GM19023 (cell line): ENCODE data around the gene MYO18B.

Experiments used
- ATAC-seq: cut with Tn5 transposase; IDR thresholded peaks from one replicate; pipeline ENCODE4 v1.9.1; 2021; ENCODE audit warnings: mild to moderate bottlenecking, moderate library complexity; ENCODE audit not compliant: unreplicated experiment

Gene MYO18B

DNA sequence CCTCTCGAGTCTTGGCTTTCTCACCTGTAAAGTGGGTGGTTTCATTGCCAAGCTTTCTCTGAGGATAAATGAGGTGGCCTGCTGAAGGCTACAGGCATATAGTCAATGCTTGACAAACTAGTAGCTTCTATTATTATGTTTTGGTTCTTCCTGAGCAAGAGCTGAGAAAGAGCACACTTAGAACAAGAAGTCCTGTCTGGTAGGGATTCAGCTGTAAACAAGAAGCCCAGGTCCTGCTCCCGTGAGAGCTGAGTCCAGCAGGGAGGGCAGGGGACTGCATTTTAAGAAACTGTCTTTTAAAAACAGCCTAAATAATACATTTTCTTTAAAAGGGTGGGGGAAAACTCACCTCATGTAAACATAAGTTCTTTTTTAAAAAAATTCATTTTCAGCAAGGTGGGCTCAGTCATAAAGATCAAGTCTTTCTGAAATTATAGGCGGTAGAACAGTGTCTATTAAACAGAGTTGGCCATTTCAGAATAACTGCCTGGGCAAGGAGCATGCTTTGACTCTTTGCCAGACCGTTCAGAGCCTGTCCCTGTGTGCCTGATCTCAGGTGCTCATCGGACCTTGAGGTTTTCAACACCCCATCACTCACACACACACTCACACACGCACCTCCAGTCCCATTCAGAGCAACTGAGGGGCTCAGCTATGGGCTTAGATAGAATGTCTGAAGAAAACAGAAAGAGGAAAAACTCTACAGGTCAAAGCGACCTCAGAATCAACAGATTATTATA lies 29.2 kb upstream of the MYO18B start:
- ATAC-seq: no peak

DNA sequence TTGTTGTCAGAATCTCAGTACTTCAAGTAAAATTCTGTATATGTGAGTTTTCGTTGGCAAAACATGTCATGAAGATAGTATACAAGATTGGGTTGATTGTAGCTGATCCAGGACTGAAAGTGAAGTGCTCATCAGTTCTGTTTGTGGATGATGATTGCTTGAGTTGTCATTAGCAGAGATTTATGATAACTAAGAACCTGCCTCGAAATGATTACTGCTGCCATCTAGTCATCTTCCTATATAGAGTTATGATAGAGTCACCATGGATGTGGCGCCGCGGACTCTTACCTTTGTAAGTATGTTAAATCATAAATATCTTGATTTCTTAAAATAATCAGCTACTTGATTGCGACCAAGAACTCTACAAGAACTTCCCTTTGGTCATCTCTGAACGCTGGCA lies 27.9 kb upstream of the MYO18B start:
- no peak for ATAC-seq

DNA sequence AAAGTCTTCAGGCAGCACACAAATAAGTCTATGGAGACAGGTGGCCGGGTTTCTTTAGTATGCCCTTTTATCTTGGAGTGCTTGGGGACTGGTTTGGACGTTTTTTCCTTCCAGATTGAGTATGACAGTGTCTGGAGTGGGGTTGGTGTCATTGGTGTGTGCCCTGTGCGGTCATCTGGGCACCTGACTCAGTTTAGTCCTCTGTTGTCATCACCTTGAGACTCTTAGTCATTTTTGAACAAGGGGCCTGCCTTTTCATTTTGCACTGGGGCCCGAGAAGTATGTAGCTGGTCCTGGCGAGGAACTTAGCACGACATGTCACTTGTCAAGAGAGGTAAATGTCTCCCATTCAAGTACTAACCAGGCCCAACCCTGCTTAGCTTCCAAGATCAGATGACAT lies 27.2 kb upstream of the MYO18B start:
- no peak for ATAC-seq

DNA sequence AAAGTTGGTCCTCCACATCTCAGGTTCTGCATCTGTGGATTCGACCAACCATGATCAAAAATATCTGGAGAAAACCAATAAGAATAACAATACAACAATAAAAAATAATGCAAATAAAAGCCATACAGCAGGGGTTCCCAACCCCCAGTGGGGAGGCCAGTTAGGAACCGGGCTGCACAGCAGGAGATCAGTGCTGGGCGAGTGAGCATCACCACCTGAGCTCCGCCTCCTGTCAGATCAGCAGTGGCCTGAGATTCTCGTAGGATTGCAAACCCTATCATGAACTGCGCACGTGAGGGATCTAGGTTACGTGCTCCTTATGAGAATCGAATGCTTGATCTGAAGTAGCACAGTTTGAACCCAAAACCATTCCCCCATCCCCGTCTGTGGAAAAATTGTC lies 25.4 kb upstream of the MYO18B start:
- ATAC-seq: no peak

DNA sequence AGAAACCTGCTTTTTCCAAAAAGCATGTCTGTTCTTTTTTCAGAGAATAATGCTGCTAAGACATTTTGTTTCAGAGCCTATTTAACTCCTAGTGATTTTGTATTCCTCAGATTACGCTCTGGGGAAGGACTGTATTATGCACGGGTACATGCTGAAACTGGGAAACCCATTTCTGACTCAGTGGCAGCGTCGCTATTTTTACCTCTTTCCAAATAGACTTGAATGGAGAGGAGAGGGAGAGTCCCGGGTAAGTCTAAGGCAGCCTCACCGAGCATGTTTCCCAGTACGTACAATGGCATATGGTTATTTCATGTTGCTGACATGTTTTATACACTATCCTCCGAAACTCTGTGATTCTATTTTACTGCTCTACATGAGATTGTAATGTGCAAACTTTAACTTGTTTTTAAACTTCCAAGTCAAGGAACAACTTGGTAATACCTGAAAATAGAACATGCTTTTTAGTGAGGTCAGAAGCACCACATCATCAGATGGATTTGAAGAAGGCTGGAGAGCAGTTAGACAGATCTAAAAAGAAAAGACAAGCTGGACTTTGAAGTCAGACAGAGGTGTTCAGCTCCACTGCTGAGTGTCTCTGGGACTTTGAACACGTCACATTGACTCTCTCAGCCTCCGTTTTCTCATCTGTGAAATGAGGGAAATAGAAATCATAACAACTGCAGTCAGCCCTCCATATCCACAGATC lies 23.7 kb upstream of the MYO18B start:
- no peak for ATAC-seq

DNA sequence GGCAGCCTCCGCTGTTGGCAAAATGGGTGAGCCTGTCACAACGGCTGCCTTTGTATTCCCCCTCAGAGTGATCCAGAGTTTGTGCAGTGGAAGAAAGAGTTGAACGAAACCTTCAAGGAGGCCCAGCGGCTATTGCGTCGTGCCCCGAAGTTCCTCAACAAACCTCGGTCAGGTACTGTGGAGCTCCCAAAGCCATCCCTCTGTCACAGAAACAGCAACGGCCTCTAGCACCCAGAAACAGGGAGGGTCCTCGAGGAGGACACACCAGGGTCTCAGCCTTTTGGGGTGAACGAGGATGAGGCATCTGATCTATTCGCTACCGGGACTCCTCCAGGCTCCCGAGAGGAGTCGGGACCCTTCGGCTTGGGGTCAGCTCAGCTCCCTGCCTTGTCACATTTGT lies 19.8 kb upstream of the MYO18B start:
- ATAC-seq: no peak

DNA sequence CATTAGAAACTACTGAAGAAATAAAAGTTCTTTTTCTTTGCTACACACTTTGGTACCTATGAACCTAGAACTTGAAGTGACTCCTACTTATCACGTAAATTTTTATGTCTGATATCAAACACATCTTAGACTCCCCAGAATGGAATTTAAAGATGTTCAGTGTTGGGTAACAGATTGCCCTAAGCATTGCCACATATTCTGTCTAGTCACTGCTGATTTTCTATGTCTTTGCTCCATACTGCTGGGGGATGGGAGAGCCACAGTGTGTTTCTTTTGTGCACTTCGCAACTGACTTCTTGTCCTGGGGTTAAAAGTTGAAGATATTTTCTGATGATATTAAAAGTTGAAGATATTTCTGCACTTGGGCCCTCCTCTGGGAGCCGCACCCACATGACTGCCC lies 19.4 kb upstream of the MYO18B start:
- no peak for ATAC-seq

DNA sequence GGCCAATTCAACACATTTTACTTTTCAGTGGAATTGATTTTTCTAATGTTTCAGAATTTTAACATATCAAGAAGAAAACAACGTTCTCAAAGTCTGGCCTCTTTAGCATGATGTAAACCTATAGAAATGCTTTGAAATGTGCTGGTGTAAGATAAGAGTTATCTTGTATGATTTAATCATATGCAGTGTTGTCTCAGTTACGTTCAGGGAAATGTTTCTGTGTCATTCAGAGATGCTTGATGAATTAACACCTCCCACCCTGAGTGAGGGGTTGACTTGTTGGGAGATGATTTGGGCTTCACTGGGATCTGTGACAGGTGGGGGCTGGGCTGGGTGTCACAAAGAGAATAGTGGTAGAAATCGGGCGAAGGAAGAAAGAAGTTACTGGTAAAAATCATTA lies 15.7 kb upstream of the MYO18B start:
- ATAC-seq: no peak

DNA sequence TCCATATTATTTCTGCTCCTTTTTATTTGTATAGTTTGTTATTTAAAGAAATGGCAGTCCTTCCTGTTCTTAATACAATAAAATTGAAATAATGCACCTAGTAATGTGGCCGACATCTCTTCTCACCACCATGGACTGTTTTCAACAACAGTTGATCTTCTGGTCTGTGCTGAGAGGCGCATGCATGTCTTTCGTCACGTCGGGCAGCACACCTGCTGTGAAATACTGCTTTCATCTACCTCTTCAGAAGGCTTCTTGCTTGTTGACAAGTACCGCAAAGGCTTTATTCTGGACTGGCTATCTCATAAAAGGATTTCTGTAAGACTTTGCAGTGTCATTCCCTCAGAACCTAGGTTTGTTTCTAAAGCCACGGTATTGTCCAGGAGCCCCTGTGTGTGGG lies 13.9 kb upstream of the MYO18B start:
- ATAC-seq: no peak

DNA sequence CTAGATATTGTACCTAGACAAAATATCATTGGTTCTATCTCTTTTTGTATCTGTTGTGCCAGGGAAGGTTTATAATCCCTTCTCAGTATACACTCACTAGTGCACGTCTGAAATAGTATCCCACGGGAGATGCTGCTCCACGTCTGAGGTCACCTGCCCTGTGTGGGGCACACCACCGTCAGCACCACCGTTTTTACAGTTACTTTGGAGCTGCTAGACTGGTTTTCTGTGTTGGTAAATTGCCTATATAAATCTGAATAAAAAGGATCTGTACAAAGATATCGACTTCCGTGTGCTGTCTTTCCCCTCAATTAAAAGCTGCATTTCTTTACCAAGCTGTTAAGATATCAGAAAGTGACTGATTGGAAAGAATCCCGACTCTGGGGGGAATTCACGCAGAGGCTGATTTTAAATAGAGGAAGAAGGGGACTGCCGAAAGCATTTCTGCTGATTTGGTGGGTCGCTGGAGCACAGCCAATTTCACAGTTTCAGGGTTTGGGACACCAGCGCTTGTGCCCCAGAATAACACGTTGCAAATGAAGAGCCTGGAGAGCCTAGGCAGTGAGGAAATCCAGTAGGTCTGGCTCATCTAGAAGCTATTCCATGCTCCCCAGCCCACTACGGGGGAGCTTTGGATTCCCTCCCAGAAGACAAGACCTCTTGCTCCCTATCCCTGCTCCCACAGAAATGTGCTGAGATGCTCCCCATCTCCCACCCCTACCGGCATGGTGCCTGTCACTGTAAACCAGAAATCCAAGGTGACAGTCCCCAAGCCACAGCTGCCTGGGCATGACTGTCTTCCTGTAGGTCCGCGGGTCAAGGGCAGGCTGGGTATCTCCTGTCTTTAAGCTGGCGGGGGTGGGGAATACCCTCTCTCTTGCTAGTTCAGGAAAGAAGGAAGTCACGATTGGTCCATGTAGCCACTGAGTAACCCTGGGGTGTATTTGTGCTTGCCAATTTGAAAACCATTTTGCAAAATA lies 12.7 kb upstream of the MYO18B start:
- no peak for ATAC-seq

DNA sequence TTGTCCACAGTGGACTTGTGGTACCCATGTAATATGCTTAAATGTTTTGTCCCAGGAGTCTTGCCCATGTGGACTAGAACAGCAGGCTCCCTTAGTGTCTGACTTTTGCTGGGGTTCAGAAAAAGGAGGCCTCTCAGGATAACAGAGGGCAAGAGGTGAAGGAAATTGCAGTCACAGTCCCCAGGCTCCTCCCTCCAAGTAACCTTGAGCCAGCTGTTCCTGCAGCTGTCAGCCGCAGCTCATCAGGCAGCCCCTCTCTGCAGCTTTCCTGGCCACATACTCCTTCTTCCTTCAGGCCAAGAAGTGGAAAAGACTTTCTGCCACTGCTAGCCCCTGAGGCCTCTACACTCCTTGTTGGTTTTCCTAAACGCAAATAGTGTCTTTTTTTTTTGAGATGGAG lies 6.3 kb upstream of the MYO18B start:
- ATAC-seq: no peak

DNA sequence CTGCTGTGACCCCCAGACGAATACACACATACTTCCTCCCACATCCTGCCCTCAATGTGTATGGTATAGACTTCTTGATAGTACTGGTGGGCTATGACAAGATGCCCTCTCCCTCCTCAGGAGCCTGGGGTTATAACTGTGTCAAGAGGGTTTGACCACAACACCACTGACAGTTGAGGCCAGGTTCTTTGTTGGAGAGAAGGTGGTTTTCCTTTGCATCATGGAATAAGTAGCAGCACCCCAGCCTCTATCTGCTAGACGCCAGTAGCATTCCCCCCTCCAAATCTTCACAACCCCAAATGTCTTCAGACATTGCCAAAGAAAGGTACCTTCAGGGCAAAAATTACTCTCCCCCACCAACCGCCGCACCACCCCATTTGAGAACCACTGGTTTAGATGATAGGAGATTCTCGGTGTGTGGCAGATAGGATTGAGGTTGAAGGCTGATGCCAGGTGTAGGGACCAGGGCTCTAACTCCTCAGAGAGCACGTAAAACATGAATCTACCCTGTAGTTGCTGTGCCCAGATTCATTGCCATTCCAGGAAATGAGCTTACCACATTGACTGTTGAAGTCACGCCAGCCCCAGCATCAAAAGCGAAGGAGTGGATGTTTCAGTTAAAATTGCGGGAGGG lies 5.5 kb upstream of the MYO18B start:
- no peak for ATAC-seq

DNA sequence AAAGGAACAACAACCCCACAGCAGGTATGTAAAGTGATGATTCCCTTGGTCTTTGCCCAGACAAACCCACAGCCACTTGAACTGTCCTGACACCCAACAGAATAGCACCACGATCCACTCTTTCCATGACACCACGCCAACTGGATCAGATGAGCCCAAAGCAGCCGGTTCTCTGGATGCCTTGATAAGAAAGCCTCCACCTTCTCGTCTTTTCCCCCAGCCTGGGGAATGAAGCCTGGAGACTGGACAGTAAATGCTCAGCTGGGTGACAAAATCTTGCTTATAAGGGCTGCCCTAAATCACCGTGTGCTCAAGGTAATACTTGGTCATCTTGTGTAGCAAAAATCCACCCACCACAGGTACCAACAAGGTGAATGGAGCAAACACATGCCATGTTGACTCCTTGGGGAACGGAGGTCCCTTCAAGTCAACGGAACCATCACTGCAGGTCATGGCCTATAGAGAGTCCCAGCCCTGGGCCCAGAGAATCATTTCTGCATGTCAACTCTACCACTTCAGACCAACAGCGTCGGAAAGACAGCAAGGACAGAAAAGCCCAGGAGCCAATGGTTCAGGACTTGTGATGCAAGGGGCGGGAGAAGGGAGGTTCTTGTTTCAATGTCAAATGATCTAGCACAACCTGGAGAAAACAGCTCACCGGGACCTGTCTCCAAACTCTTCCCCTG lies 2.2 kb upstream of the MYO18B start:
- no peak for ATAC-seq

DNA sequence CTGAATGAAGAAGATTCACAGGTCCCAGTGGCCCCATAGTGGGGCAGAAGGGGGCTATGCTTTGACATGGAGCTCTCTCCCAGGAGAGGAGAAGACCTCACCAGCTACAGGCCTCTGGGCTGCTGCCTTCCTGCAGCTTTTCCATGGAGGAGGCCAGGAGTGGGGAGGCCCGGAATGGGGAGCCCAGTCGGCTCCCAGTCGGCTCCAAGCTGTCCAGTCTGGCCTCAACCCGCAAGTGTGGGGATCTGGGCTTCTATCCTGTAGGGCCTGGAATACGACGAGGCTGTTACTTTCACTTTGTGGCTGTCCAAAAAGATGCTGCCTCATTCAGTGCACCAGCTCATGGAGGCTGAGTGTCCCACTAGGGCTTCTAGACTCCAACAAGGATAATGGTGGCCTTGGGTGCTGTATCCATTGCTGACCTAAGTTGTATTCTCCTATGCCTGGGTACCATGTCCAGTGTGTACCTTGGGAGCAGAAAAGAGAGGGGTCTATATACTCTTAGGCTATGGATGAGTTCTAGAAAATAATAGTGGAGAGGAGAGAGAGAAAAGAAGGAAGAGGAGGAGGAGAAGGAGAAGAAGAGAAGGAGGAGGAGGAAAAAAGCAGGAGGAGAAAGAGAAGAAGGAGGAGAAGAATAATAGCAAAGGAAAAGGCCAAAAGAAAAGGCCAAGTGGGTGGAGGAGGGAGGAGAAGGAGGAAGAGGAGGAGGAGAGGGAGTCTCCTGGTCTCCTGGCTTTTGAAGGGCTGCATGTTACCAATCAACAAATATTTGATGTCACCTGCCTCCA lies 1.1 kb downstream of the MYO18B start:
- no peak for ATAC-seq

DNA sequence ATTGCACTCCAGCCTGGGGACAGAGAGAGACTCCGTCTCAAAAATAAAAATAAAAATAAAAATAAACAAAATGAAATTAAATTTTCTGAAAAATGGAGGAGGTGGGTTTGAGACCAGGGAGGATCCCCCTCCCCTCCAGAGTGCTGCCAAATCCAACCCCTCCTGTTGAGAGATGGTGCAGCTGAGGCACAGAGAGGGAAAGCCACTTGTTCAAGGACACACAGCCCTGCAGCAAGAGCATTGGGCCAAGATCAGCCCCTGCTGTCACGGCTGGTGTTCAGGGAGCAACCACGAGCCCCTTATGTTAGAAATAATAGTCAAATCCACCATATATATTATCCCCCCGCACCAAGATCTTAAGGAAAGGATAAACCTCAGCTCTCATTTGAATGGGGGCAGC lies 2.7 kb downstream of the MYO18B start:
- ATAC-seq: no peak

DNA sequence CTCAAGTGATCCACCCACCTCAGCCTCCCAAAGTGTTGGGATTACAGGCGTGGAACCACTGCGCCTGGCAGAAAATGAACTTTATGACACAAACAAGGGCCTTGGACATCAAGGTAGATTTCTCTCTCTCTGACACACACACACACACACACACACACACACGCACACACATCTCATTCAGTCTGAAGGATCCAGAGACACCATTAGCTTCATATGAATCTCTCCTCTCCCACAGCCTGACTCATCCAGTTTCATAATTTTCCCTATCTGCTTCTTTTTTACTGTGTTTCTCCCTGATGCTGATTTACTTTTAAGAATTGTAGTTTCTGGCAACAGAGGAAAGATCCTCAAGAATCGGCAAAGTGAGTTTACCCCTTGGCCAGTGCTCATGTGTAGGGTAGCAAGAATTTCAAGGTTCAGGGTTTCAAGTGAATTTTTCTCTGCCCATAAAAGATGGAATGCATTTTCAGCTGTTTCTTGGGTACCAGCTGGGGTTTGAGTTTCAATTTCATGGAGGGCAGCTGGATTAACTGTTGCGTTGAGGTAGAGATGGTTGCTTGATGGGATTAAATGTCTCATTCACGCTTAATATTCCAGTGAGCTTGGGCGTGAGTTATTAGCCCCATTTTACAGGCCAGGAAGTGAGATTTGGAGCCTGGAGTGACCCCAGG lies 3.5 kb downstream of the MYO18B start:
- no peak for ATAC-seq

DNA sequence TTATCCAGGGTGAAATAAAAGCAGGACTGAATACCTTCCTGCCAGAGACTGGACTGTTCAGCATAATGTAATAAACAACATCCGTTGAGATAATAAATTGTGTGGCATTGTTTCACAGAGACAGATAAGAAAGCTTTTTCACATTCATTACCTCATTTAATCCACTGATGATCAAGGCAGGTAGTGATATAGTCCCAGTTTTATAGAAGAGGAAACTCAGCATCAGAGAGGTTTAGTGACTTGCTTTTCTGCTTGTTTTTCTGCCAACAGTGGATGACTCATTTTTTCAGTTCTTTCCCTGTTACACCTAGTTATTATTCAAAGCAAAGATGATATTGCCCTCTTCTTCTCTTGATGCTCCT lies 4.0 kb downstream of the MYO18B start:
- no peak for ATAC-seq

DNA sequence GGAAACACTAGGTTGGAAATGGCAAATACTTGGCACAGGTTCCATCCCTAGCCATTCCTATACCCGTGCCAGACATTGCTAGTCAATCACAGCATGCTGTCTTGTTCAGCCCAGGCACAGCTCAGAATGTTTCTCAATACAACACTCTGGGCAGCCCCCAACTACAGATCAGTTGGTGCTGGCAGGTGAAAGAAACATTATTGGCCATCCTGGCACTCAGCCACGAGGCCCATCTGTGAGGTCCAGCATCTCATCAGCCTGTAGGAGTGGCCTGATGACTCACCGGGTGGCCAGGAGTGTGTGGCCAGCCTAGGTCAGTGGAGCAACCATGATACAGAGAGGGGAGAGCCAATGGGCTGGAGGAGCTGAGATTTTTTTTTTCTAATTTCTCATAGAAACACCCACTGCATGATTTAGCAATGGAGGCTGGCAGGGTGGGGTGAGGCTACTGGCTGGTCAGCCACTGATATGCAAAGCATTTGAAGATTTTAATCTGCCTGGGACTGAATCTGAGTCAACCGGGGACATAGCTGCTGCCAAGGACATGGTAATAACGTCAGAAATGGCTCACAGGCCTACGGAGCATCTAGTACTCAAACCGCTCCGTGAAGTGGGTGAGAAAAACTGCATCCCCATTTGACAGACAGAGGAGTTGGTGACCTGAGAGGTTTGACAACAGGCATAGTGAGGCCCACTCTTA lies 5.4 kb downstream of the MYO18B start:
- ATAC-seq: no peak

DNA sequence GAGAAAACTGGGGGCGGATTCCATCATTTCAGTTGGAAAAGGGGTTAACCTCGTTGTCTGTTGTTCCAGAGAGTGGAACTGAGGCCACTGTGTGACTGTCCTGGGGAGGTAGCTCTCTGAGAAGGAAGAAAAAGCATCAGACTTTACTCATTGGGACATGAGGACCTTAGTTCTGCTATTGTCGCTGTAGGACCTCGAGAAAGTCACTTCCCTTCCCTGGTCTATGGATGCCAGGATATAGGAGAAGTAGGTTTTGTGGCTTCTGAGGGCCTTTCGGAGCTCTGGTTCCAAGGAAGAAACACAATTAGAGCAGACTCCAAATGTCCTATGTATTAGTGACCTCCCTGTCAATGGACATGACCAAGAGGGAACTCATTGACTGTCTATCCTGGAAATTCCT lies 6.2 kb downstream of the MYO18B start:
- ATAC-seq: no peak
